K562 (cell line): ENCODE results near the gene RPAP2. TPM values are rescaled to one million over a fixed set of nuclear protein-coding genes. Genes with fewer than 3 reads are reported as not detected.

Source experiments
- ATAC-seq: fragments of 200-7000 bp; cut with Tn5 transposase; 3 replicates; pipeline ENCODE4 v1.9.1; 2020; ENCODE audit warnings: moderate library complexity
- BruUV-seq: library from RNA; stranded (reverse); fragments of 400-500 nt; replicated peaks from 2 replicates; lab custom pipeline; 2021; lab: Mats Ljungman, UMichigan
- CTCF ChIA-PET: fragments of 300-600 bp; formaldehyde crosslinking; extraction: SDS; loops from one replicate; lab custom pipeline; 2021; ENCODE audit warnings: low intra/inter-chr PET ratio; lab: Yijun Ruan, JAX
- POLR2A ChIA-PET: fragments of 300-600, 350-650 bp; sonication (Branson Sonifier 250); formaldehyde crosslinking; extraction: SDS; loops from one replicate; lab custom pipeline; 2021; ENCODE audit warnings: antibody characterized with exemption, inconsistent platforms; lab: Yijun Ruan, JAX
- DNase-seq, 4 experiments: peaks; one replicate each; pipeline versions ENCODE4 v3.0.0 to v3.0.0-alpha.2; 2011 to 2018; ENCODE audit warnings: low spot score in 3 of 4, mixed read lengths in 3 of 4; ENCODE audit errors: extremely low read depth in 1 of 4
- FAIRE-seq: peaks from 2 replicates; lab custom pipeline; 2011; peaks lifted over from hg19 to GRCh38; lab: Jason Lieb, UNC
- H2AFZ ChIP-seq: 2 replicates; pipeline ENCODE4 v1.6.0; 2011; ENCODE audit warnings: low read depth, low read length, control low read depth, inconsistent platforms
- H3K27ac ChIP-seq: fragments of 200-600 bp; 3 replicates; pipeline ENCODE4 v1.8.0; 2011; ENCODE audit warnings: low read depth, mild to moderate bottlenecking, control low read depth, inconsistent platforms, low read length, moderate library complexity, mixed read lengths; ENCODE audit errors: extremely low read depth
- H3K27me3 ChIP-seq, 2 experiments: fragments of 300-600 bp in 1 of 2; 2 replicates in 1 of 2; 3 replicates in 1 of 2; pipeline versions ENCODE4 v1.6.0 to v1.8.0; 2011; ENCODE audit warnings: inconsistent platforms in 2 of 2, low read length in 2 of 2, mild to moderate bottlenecking in 1 of 2, mixed read lengths in 1 of 2, moderate library complexity in 1 of 2; ENCODE audit not compliant: control insufficient read depth in 2 of 2, insufficient read depth in 2 of 2
- H3K36me3 ChIP-seq: fragments of 300-600 bp; 3 replicates; pipeline ENCODE4 v1.8.0; 2011; ENCODE audit warnings: mild to moderate bottlenecking, low read length, inconsistent platforms; ENCODE audit not compliant: control insufficient read depth, insufficient read depth
- H3K4me1 ChIP-seq, 2 experiments: fragments of 200-600 bp in 1 of 2; replicated peaks in 1 of 2; 2 replicates in 1 of 2; 3 replicates in 1 of 2; pipeline versions ENCODE4 v1.5.1 to v1.8.0; 2011; ENCODE audit warnings: inconsistent platforms in 2 of 2, low read length in 2 of 2, mild to moderate bottlenecking in 1 of 2, mixed read lengths in 1 of 2, moderate library complexity in 1 of 2; ENCODE audit not compliant: control insufficient read depth in 2 of 2, insufficient read depth in 2 of 2
- H3K4me2 ChIP-seq: 2 replicates; pipeline ENCODE4 v1.6.1; 2011; ENCODE audit warnings: low read length, control low read depth, inconsistent platforms, mixed read lengths; ENCODE audit not compliant: insufficient read depth
- H3K4me3 ChIP-seq: fragments of 200-600 bp; sonication (generic), shearing (Covaris generic); 2 replicates; pipeline ENCODE4 v1.5.1; 2016; ENCODE audit warnings: control low read depth, inconsistent platforms
- H3K79me2 ChIP-seq: fragments of 200-600 bp; 3 replicates; pipeline ENCODE4 v1.8.0; 2011; ENCODE audit warnings: low read length, inconsistent platforms; ENCODE audit not compliant: control insufficient read depth, insufficient read depth
- H3K9ac ChIP-seq, 2 experiments: 2 replicates each; pipeline versions ENCODE4 v1.6.0 to v1.6.1; 2011; ENCODE audit warnings: low read depth in 2 of 2, low read length in 2 of 2, control low read depth in 1 of 2, inconsistent platforms in 1 of 2, mild to moderate bottlenecking in 1 of 2, mixed read lengths in 1 of 2; ENCODE audit not compliant: insufficient read depth in 1 of 2
- H3K9me1 ChIP-seq: one replicate; pipeline ENCODE4 v1.6.0; 2011; ENCODE audit warnings: inconsistent platforms, mild to moderate bottlenecking, low read length, moderate library complexity; ENCODE audit not compliant: control insufficient read depth, insufficient read depth
- H3K9me3 ChIP-seq: replicated peaks from 2 replicates; pipeline ENCODE4 v1.5.1; 2011; ENCODE audit warnings: low read depth, low read length, inconsistent platforms; ENCODE audit not compliant: control insufficient read depth, insufficient read depth
- H4K20me1 ChIP-seq: replicated peaks from 2 replicates; pipeline ENCODE4 v1.6.1; 2011; ENCODE audit warnings: low read length, inconsistent platforms, mixed read lengths; ENCODE audit not compliant: control insufficient read depth, insufficient read depth
- in situ Hi-C: fragments of 300-500 bp; cut with MboI; formaldehyde crosslinking; loops from 4 replicates; pipeline ENCODE4 v1.15.0; 2018; ENCODE audit warnings: inconsistent platforms, mixed read lengths
- intact Hi-C: fragments of 100-400 bp; cut with micrococcal nuclease; formaldehyde crosslinking; loops from 2 replicates; pipeline ENCODE4 v1.14.2; 2022
- polyA plus RNA-seq, 8 experiments: library from polyadenylated mRNA; depleted of rRNA in 4 of 8; stranded (reverse) in 5 of 8; unstranded in 3 of 8; fragments of >200 nt; fragmentation: Nextera tagmentation in 2 of 8; fragmentation: Illumina TruSeq in 1 of 8; extraction: Ambion mirVana in 2 of 8; extraction: Trizol in 1 of 8; gene quantifications; 2 replicates each; pipeline versions ENCODE4 v1.2.1 to v1.2.3, GENCODE V29; 2011 to 2014; ENCODE audit warnings: inconsistent platforms in 1 of 8, missing spikeins in 1 of 8
- total RNA-seq, 7 experiments: library from RNA; depleted of rRNA in 6 of 7; stranded (reverse); fragments of >200 nt in 6 of 7; fragmentation: Illumina TruSeq in 2 of 7; extraction: Trizol in 2 of 7; gene quantifications; 2 replicates each; pipeline versions ENCODE4 v1.2.1 to v1.2.3, GENCODE V29; 2011 to 2021; ENCODE audit warnings: low replicate concordance in 1 of 7
- TF ChIP-seq, protein P1 (sequence below): fragments of 250-450 bp; sonication (Bioruptor Pico); IDR thresholded peaks from 2 replicates; pipeline ENCODE4 v1.9.0; 2021; ENCODE audit warnings: mild to moderate bottlenecking, inconsistent platforms
- TF ChIP-seq, protein P2 (sequence below), 2 experiments: fragments of 450-650 bp in 1 of 2; sonication (generic) in 1 of 2; formaldehyde crosslinking; conservative IDR thresholded peaks; 2 replicates each; pipeline versions ENCODE4 v1.4.0 to v1.8.1; 2020 to 2022; ENCODE audit warnings: mild to moderate bottlenecking in 1 of 2, missing genetic modification reagents in 1 of 2

Gene RPAP2
- total and polyA plus RNA-seq, 9 of the 15 experiments (the other 6 are each of a cell fraction or from before 2014, with no cell fraction given), result 6.2 to 41.7 (median 28.7) TPM

DNA sequence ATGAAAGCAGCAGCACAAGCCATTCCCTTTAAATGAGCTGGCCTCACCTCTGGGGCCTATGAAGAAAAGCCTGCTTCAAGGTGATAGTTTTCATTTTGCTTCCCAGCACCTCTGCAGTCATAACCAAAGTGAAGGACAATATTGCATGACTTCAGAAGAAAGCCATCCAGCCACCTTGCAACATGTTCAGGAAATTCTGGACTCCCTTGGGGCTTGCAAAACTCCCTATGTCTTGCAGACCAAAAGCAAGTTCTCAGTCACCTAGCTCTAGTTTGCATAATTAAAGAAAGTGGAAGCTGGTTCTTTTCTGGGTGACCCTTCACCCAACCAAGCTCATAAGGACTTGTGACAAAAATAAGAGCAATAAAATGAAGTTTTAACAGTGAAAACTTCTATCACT lies 100.2 kb downstream of the RPAP2 start:
- H3K36me3 ChIP-seq, result no peaks in the 10 kb centered on the region
- ATAC-seq (no peak), FAIRE-seq (no peak), DNase-seq (no peak)
- TF ChIP-seq, protein P1, sequence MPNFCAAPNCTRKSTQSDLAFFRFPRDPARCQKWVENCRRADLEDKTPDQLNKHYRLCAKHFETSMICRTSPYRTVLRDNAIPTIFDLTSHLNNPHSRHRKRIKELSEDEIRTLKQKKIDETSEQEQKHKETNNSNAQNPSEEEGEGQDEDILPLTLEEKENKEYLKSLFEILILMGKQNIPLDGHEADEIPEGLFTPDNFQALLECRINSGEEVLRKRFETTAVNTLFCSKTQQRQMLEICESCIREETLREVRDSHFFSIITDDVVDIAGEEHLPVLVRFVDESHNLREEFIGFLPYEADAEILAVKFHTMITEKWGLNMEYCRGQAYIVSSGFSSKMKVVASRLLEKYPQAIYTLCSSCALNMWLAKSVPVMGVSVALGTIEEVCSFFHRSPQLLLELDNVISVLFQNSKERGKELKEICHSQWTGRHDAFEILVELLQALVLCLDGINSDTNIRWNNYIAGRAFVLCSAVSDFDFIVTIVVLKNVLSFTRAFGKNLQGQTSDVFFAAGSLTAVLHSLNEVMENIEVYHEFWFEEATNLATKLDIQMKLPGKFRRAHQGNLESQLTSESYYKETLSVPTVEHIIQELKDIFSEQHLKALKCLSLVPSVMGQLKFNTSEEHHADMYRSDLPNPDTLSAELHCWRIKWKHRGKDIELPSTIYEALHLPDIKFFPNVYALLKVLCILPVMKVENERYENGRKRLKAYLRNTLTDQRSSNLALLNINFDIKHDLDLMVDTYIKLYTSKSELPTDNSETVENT (CRISPR knock-in tag), result no peak
- TF ChIP-seq, protein P2, sequence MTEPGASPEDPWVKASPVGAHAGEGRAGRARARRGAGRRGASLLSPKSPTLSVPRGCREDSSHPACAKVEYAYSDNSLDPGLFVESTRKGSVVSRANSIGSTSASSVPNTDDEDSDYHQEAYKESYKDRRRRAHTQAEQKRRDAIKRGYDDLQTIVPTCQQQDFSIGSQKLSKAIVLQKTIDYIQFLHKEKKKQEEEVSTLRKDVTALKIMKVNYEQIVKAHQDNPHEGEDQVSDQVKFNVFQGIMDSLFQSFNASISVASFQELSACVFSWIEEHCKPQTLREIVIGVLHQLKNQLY (CRISPR knock-in tag; conservative IDR thresholded peaks at IDR 0.05), result no peak
- H3K9me3 ChIP-seq, result peaks cover 6% of the 10 kb centered on the region
- H3K27ac ChIP-seq, result no peak overlapping the region
- POLR2A ChIA-PET, result interaction anchor here (0.6 to 1.1 kb wide), 2 partner anchors 11 to 995 kb away, joined by 4 read pairs; no protein-coding TSS in a partner anchor
- intact Hi-C loops (no loop called here), in situ Hi-C loops (no loop called here)
- CTCF ChIA-PET, result no interaction called here
- H3K79me2 ChIP-seq, result no peaks in the 10 kb centered on the region
- H3K4me1 ChIP-seq, result no peaks in the 10 kb centered on the region; a peak in 1 of 5 replicates
- no peak overlapping the region for H2AFZ ChIP-seq
- no TSS peak for BruUV-seq
- H3K4me2 ChIP-seq, result no peak overlapping the region
- no peaks in the 10 kb centered on the region for H3K27me3 ChIP-seq
- H4K20me1 ChIP-seq, result no peaks in the 10 kb centered on the region
- H3K4me3 ChIP-seq, result no peak overlapping the region
- H3K9me1 ChIP-seq, result no peaks in the 10 kb centered on the region
- H3K9ac ChIP-seq, result no peak overlapping the region
